ENCODE data around the gene NTN5.
A peak's percentile ranks its signal among the peaks of the same experiment; 100 is the strongest.

DNA sequence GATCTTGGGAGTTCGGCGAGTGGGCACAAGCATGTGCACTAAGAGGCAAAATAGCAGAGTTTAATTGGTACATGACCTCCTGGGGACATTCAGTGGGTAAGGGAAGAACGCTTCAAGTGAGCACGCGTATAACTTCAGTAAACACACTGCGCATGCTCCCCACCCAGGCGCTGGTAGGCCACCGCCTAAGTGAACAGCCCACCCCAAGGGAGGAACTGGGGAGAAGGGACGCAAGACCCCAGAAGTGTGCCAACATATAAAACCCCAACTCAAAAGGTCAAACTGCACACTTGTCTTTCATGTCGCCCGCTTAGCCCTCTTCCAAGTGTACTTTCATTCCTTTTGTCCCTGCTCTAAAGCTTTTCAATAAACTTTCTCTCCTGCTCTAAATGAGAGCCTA is 10.5 kb upstream of the NTN5 start:
- TF ChIP-seq POLR2A (IDR thresholded peaks at IDR 0.05): no peak
- TF ChIP-seq POLR2AphosphoS5 (IDR thresholded peaks at IDR 0.05): peak in 2 of 3 donors; percentile 32 to 35
- TF ChIP-seq, protein P1, sequence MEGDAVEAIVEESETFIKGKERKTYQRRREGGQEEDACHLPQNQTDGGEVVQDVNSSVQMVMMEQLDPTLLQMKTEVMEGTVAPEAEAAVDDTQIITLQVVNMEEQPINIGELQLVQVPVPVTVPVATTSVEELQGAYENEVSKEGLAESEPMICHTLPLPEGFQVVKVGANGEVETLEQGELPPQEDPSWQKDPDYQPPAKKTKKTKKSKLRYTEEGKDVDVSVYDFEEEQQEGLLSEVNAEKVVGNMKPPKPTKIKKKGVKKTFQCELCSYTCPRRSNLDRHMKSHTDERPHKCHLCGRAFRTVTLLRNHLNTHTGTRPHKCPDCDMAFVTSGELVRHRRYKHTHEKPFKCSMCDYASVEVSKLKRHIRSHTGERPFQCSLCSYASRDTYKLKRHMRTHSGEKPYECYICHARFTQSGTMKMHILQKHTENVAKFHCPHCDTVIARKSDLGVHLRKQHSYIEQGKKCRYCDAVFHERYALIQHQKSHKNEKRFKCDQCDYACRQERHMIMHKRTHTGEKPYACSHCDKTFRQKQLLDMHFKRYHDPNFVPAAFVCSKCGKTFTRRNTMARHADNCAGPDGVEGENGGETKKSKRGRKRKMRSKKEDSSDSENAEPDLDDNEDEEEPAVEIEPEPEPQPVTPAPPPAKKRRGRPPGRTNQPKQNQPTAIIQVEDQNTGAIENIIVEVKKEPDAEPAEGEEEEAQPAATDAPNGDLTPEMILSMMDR (IDR thresholded peaks at IDR 0.05 in 8 of 11, conservative IDR thresholded peaks at IDR 0.05 in 3 of 11): no peak
